OCI-LY1 (cell line): ENCODE data around the gene NHSL2.

Source experiments
- H2AFZ ChIP-seq: fragments of 200-600 bp; sonication (generic), shearing (Covaris generic); 2 replicates; pipeline ENCODE4 v1.6.0; 2014; ENCODE audit warnings: antibody characterized with exemption, mild to moderate bottlenecking, low read length
- H3F3A ChIP-seq: fragments of 200-600 bp; sonication (generic), shearing (Covaris generic); 2 replicates; pipeline ENCODE4 v1.6.0; 2014; ENCODE audit warnings: mild to moderate bottlenecking, antibody characterized with exemption, low read length, moderate library complexity; ENCODE audit not compliant: insufficient read depth
- H3K27ac ChIP-seq: fragments of 200-600 bp; sonication (generic); 2 replicates; pipeline ENCODE4 v1.5.1; 2014; ENCODE audit warnings: low read length, mixed run types, mild to moderate bottlenecking, low read depth; ENCODE audit not compliant: poor library complexity, severe bottlenecking
- H3K27me3 ChIP-seq: fragments of 200-600 bp; sonication (generic); 2 replicates; pipeline ENCODE4 v1.6.0; 2014; ENCODE audit warnings: antibody characterized with exemption, mild to moderate bottlenecking, low read length, moderate library complexity; ENCODE audit not compliant: insufficient read depth
- H3K36me3 ChIP-seq: fragments of 200-600 bp; sonication (generic); 2 replicates; pipeline ENCODE4 v1.6.1; 2014; ENCODE audit warnings: mild to moderate bottlenecking, antibody characterized with exemption, low read length, moderate library complexity, mixed read lengths; ENCODE audit not compliant: insufficient read depth
- H3K4me1 ChIP-seq: fragments of 200-600 bp; sonication (generic); 2 replicates; pipeline ENCODE4 v1.5.1; 2014; ENCODE audit warnings: mild to moderate bottlenecking, low read length, moderate library complexity; ENCODE audit not compliant: insufficient read depth, severe bottlenecking
- H3K4me2 ChIP-seq: fragments of 200-600 bp; sonication (generic), shearing (Covaris generic); 2 replicates; pipeline ENCODE4 v1.6.1; 2014; ENCODE audit warnings: low read length
- H3K4me3 ChIP-seq: fragments of 200-600 bp; sonication (generic); 2 replicates; pipeline ENCODE4 v1.5.1; 2014; ENCODE audit warnings: low read length, low read depth, mild to moderate bottlenecking, mixed read lengths; ENCODE audit not compliant: poor library complexity, severe bottlenecking
- H3K79me2 ChIP-seq: fragments of 200-600 bp; shearing (Covaris generic); 2 replicates; pipeline ENCODE4 v1.6.1; 2016; ENCODE audit warnings: mixed run types, low read length, mixed read lengths; ENCODE audit not compliant: insufficient read depth
- H3K9ac ChIP-seq: fragments of 200-600 bp; sonication (generic), shearing (Covaris generic); 2 replicates; pipeline ENCODE4 v1.6.1; 2014; ENCODE audit warnings: mild to moderate bottlenecking, low read length, mixed read lengths
- H3K9me2 ChIP-seq: fragments of 200-600 bp; sonication (generic), shearing (Covaris generic); 2 replicates; pipeline ENCODE4 v1.6.1; 2014; ENCODE audit warnings: low read depth, mild to moderate bottlenecking, low read length, mixed read lengths
- H3K9me3 ChIP-seq: fragments of 200-600 bp; shearing (Covaris generic); 2 replicates; pipeline ENCODE4 v1.6.1; 2014; ENCODE audit warnings: low read length, mixed read lengths
- H4K20me1 ChIP-seq: fragments of 200-600 bp; sonication (generic), shearing (Covaris generic); 2 replicates; pipeline ENCODE4 v1.6.0; 2016; ENCODE audit warnings: mild to moderate bottlenecking, low read length; ENCODE audit not compliant: insufficient read depth
- EZH2 ChIP-seq: fragments of 200-600 bp; sonication (generic), shearing (Covaris generic); IDR thresholded peaks from 2 replicates; pipeline ENCODE4 v1.8.0; 2017; ENCODE audit warnings: borderline replicate concordance, mixed run types, mild to moderate bottlenecking, antibody characterized with exemption, low read length, moderate library complexity, mixed read lengths
- TF ChIP-seq, protein P1 (sequence below): fragments of 200-600 bp; sonication (generic), shearing (Covaris generic); IDR thresholded peaks from 2 replicates; pipeline ENCODE4 v1.5.1; 2017; ENCODE audit warnings: mild to moderate bottlenecking, antibody characterized with exemption, low read length, moderate library complexity, mixed read lengths

The NHSL2 gene

DNA sequence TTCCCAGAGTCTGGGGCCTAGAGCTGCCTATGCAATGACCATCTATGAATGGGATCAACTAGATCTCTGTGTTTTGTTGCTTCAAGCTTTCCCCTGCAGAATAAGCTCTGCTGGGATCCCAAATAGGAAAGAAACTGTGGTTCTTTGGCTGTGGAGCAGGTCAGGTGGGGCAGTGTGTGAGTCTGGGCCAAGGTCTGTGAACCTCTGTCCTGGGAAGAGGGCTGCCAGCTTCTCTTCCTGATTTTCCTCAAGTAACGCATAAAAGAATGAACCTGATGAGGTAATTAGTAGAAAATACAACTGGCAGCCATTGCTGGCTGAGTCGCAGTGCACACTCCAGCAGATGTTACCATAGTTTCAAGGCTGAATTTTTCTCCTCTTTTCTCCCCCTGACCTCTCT lies 266.3 kb downstream of the NHSL2 start:
- H3K27ac ChIP-seq: no peak overlapping the region
- no peaks in the 10 kb centered on the region for H3K9me2 ChIP-seq
- no peak overlapping the region for H3K9ac ChIP-seq
- peaks cover 7% of the 10 kb centered on the region for H3K4me1 ChIP-seq
- no peak overlapping the region for H3K4me2 ChIP-seq
- H3K27me3 ChIP-seq: no peaks in the 10 kb centered on the region
- H3K9me3 ChIP-seq: no peaks in the 10 kb centered on the region
- no peak overlapping the region for H2AFZ ChIP-seq
- H3K4me3 ChIP-seq: no peak overlapping the region
- TF ChIP-seq EZH2: no peak
- TF ChIP-seq, protein P1, sequence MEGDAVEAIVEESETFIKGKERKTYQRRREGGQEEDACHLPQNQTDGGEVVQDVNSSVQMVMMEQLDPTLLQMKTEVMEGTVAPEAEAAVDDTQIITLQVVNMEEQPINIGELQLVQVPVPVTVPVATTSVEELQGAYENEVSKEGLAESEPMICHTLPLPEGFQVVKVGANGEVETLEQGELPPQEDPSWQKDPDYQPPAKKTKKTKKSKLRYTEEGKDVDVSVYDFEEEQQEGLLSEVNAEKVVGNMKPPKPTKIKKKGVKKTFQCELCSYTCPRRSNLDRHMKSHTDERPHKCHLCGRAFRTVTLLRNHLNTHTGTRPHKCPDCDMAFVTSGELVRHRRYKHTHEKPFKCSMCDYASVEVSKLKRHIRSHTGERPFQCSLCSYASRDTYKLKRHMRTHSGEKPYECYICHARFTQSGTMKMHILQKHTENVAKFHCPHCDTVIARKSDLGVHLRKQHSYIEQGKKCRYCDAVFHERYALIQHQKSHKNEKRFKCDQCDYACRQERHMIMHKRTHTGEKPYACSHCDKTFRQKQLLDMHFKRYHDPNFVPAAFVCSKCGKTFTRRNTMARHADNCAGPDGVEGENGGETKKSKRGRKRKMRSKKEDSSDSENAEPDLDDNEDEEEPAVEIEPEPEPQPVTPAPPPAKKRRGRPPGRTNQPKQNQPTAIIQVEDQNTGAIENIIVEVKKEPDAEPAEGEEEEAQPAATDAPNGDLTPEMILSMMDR: no peak
- H3K79me2 ChIP-seq: no peaks in the 10 kb centered on the region
- no peaks in the 10 kb centered on the region for H3K36me3 ChIP-seq
- H3F3A ChIP-seq: no peaks in the 10 kb centered on the region
- H4K20me1 ChIP-seq: no peaks in the 10 kb centered on the region

- Histone ChIP-seq H3K9ac (peak overlapping the region; percentile 86), H3K4me1 (peaks cover 17% of the 10 kb centered on the region), H3K79me2 (no peaks in the 10 kb centered on the region), H4K20me1 (no peaks in the 10 kb centered on the region), H3K36me3 (no peaks in the 10 kb centered on the region), H3K27ac (peak overlapping the region; percentile 85), H3K9me3 (no peaks in the 10 kb centered on the region), H2AFZ (0 out of 2 replicates have a peak overlapping the region, but pooled peaks have one; percentile 63), H3K9me2 (no peaks in the 10 kb centered on the region), H3K4me2 (peak overlapping the region; percentile 85), H3F3A (no peaks in the 10 kb centered on the region), H3K27me3 (no peaks in the 10 kb centered on the region), H3K4me3 (peak overlapping the region; percentile 99)
- TF ChIP-seq, protein P1: no peak
Measured at GRCh38 chrX:72180539-72180938, 269.9 kb downstream of the NHSL2 start.

DNA sequence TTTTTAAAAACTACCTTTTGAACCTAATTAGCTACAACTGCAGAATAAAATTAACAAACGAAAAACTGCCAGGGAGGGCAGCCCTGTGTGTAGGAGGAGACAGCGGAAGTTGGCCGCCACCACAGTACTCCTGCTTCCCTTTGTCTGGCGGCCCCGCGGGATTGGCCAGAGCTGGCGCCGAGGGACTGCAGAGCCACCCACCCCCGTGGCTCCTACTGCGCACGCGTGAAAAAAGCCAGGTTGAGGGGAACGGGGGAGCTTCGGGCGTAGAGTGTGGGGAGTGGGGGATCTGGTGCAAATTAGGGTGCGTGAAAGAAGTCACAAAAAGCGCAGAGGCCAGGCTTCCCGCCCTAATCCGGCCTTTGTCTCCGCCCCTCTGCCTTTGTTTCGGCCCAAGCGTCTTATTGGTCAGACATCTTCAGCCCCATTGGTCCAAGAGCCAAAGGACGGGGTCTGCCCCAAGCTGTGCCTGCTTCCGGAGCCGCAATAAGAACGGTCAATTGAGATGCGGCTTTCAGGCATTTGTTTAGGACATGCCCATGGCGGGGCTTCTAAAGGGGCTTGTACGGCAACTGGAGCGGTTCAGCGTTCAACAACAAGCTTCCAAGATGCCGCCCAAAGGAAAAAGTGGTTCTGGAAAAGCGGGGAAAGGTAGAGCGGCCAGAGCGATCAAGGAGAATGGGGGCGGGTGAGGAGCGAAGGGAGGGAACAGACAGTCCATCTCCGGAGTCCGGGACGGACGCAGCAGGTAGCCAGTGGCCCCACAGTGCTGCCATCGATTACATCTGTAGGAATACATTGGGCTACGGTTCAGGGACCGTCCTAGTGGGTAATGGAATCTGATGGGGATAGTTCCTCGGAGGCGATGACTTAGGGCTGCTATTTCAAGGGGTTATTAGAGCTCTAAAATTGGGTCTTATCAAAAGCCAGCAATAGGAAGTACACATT lies 270.8 kb downstream of the NHSL2 start, which contains the start of gene PIN4:
Gene PIN4 (plus strand): TSS at position 580 of the 948 bp plus-strand sequence. CDS start 29 bp downstream, at position 609.
- H4K20me1 ChIP-seq: no peaks in the 10 kb centered on the region
- H3K36me3 ChIP-seq: no peaks in the 10 kb centered on the region
- no peaks in the 10 kb centered on the region for H3K9me3 ChIP-seq
- TF ChIP-seq, protein P1: no peak
- no peak for TF ChIP-seq EZH2
- H3K4me3 ChIP-seq: peak within 1 kb of the TSS; percentile 99
- H3K9me2 ChIP-seq: no peaks in the 10 kb centered on the region
- peak within 1 kb of the TSS; percentile 63; the same call in 1 of the 2 replicates for H2AFZ ChIP-seq
- no peaks in the 10 kb centered on the region for H3K79me2 ChIP-seq
- peaks cover 17% of the 10 kb centered on the region for H3K4me1 ChIP-seq
- H3K27me3 ChIP-seq: no peaks in the 10 kb centered on the region
- peak within 1 kb of the TSS; percentile 85 for H3K4me2 ChIP-seq
- peak within 1 kb of the TSS; percentile 95 for H3K9ac ChIP-seq
- H3K27ac ChIP-seq: peak within 1 kb of the TSS; percentile 85
- no peaks in the 10 kb centered on the region for H3F3A ChIP-seq
